Activated CD8-positive, alpha-beta T cell treated with anti-CD3 and anti-CD28 coated beads for 36 hours (primary cell): ENCODE results near the gene MAML1. TPM values are rescaled to one million over a fixed set of nuclear protein-coding genes. Genes with fewer than 3 reads are reported as not detected.

Experiments
- ATAC-seq: fragments of 200-7000 bp; cut with Tn5 transposase; one replicate; pipeline ENCODE4 v1.10.0; 2021; ENCODE audit warnings: mild to moderate bottlenecking, moderate library complexity
- CTCF ChIA-PET: fragments of 350-600 bp; sonication (Branson Sonifier 250); formaldehyde crosslinking; loops from one replicate; lab custom pipeline; 2021; ENCODE audit warnings: antibody characterized with exemption; lab: Charles Lee
- POLR2A ChIA-PET: fragments of 350-600 bp; sonication (Branson Sonifier 250); formaldehyde crosslinking; loops from one replicate; lab custom pipeline; 2021; ENCODE audit warnings: antibody characterized with exemption; lab: Charles Lee
- DNase-seq: peaks from one replicate; pipeline ENCODE4 v3.0.0-alpha.2; 2020
- H3K27ac Mint-ChIP-seq: one replicate; pipeline ENCODE4 v1.8.0; 2021; ENCODE audit warnings: mild to moderate bottlenecking, mixed read lengths
- H3K27me3 Mint-ChIP-seq: one replicate; pipeline ENCODE4 v1.8.0; 2021; ENCODE audit warnings: mixed read lengths
- H3K36me3 Mint-ChIP-seq: one replicate; pipeline ENCODE4 v1.8.0; 2021; ENCODE audit warnings: low read depth, mixed read lengths
- H3K4me1 Mint-ChIP-seq: one replicate; pipeline ENCODE4 v1.8.0; 2021; ENCODE audit warnings: low read depth, mixed read lengths
- H3K4me3 Mint-ChIP-seq: one replicate; pipeline ENCODE4 v1.8.0; 2021; ENCODE audit warnings: mild to moderate bottlenecking, moderate library complexity, mixed read lengths
- H3K9me3 Mint-ChIP-seq: one replicate; pipeline ENCODE4 v1.8.0; 2021; ENCODE audit warnings: mixed read lengths
- intact Hi-C: fragments of 100-400 bp; cut with micrococcal nuclease; formaldehyde crosslinking; loops from one replicate; pipeline ENCODE4 v1.10.0; 2022
- microRNA-seq: library from miRNA; unstranded; fragments of <30 nt; microRNA quantifications from one replicate; pipeline ENCODE4 v1.2.0, GENCODE V29; 2022; ENCODE audit warnings: borderline microRNAs expressed, borderline replicate concordance
- total RNA-seq, 2 experiments: library from RNA; stranded (reverse); gene quantifications; one replicate each; pipeline ENCODE4 v1.2.3, GENCODE V29; 2021
- TF ChIP-seq, protein P1 (sequence below): fragments of 200-600 bp; IDR thresholded peaks from one replicate; pipeline ENCODE4 v1.8.0; 2022; ENCODE audit warnings: antibody characterized with exemption, mild to moderate bottlenecking

MAML1 gene
- total RNA-seq, 2 experiments from 2014 or later, result 26.1 to 26.6 TPM

GRCh38 chr5:179823937-179824744, 91.5 kb downstream of the MAML1 start:
- TF ChIP-seq, protein P1, sequence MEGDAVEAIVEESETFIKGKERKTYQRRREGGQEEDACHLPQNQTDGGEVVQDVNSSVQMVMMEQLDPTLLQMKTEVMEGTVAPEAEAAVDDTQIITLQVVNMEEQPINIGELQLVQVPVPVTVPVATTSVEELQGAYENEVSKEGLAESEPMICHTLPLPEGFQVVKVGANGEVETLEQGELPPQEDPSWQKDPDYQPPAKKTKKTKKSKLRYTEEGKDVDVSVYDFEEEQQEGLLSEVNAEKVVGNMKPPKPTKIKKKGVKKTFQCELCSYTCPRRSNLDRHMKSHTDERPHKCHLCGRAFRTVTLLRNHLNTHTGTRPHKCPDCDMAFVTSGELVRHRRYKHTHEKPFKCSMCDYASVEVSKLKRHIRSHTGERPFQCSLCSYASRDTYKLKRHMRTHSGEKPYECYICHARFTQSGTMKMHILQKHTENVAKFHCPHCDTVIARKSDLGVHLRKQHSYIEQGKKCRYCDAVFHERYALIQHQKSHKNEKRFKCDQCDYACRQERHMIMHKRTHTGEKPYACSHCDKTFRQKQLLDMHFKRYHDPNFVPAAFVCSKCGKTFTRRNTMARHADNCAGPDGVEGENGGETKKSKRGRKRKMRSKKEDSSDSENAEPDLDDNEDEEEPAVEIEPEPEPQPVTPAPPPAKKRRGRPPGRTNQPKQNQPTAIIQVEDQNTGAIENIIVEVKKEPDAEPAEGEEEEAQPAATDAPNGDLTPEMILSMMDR, result no peak
- ATAC-seq, result no peak
- H3K27ac Mint-ChIP-seq, result peak overlapping the region; percentile 3
- ChIA-PET POLR2A (interaction anchor here (0.8 kb wide), 1 partner anchor 22 kb away, joined by 3 read pairs; no protein-coding TSS in a partner anchor), CTCF (no interaction called here)
- H3K27me3 Mint-ChIP-seq, result no peaks in the 10 kb centered on the region
- no peak for DNase-seq
- peaks cover 51% of the 10 kb centered on the region for H3K36me3 Mint-ChIP-seq
- peaks cover 52% of the 10 kb centered on the region for H3K4me1 Mint-ChIP-seq
- H3K4me3 Mint-ChIP-seq, result no peak overlapping the region
- H3K9me3 Mint-ChIP-seq, result no peaks in the 10 kb centered on the region
- intact Hi-C loops, result no loop called here

GRCh38 chr5:179824745-179825112, 92.1 kb downstream of the MAML1 start:
- no peaks in the 10 kb centered on the region for H3K9me3 Mint-ChIP-seq
- peak overlapping the region; percentile 3 for H3K27ac Mint-ChIP-seq
- no peak for DNase-seq
- CTCF ChIA-PET, result no interaction called here
- peaks cover 47% of the 10 kb centered on the region for H3K4me1 Mint-ChIP-seq
- no peak for ATAC-seq
- no peaks in the 10 kb centered on the region for H3K27me3 Mint-ChIP-seq
- intact Hi-C loops, result no loop called here
- H3K36me3 Mint-ChIP-seq, result peaks cover 56% of the 10 kb centered on the region
- POLR2A ChIA-PET, result interaction anchor here (0.8 kb wide), 1 partner anchor 23 kb away, joined by 3 read pairs; no protein-coding TSS in a partner anchor
- H3K4me3 Mint-ChIP-seq, result no peak overlapping the region
- TF ChIP-seq, protein P1, result no peak

DNA sequence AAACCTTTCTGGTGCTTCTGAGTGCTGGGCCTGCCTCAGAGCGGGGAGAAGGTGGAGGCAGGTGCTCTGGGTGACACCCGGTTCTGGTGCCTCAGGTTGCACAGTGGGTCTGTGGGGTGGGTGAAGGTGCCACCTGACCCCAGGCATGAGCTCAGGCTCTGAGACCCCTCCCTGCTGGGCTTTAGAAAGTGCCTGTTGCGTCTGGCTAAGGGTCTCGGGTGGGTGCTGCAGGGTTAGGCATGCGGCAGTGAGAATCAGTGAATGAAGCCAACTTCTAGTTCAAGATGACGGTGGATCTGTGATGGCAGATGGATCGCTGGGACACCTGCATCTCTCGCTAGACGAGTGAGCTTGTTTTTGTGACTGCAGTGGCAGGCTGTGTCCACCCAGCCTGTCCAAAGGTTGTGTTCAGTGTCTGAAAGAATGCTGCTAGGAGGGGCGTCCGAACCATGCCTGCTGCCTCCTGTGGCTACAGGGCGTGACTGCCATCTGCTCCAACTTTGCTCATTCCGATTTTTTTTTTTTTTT, 93.1 kb downstream of the MAML1 start:
- ATAC-seq (no peak), DNase-seq (no peak)
- ChIA-PET CTCF (interaction anchor here (0.9 to 1.0 kb wide), 2 partner anchors 24 to 62 kb away, joined by 3 read pairs; no protein-coding TSS in a partner anchor), POLR2A (interaction anchor here (0.6 kb wide), 1 partner anchor 235 kb away, joined by 4 read pairs; no protein-coding TSS in a partner anchor)
- peaks cover 64% of the 10 kb centered on the region for H3K36me3 Mint-ChIP-seq
- H3K9me3 Mint-ChIP-seq, result no peaks in the 10 kb centered on the region
- H3K27ac Mint-ChIP-seq, result peak overlapping the region; percentile 46
- intact Hi-C loops, result no loop called here
- peaks cover 40% of the 10 kb centered on the region for H3K4me1 Mint-ChIP-seq
- H3K27me3 Mint-ChIP-seq, result no peaks in the 10 kb centered on the region
- TF ChIP-seq, protein P1, result no peak
- no peak overlapping the region for H3K4me3 Mint-ChIP-seq

Small RNA genes lying within 50 kb of the gene (microRNA-seq; reads per million reads assigned to microRNA genes)
- 4.5 reads per million, percentile 20 among the genes with 10 or more reads in this experiment for gene MIR1229

Other genes with a start within 250 kb of the MAML1 start
- 10 to 100 TPM; 22.5 to 24.7 TPM for gene RUFY1, start 182.3 kb upstream of the MAML1 start, total RNA-seq
- gene HNRNPH1, start 109.2 kb upstream of the MAML1 start, total RNA-seq, result 100 to 1,000 TPM; 706 to 709 TPM
- gene CBY3, start 51.8 kb upstream of the MAML1 start, total RNA-seq, result 1 to 10 TPM in 1 of 2 experiments, under 1 TPM in 1; 0.47 to 1.2 TPM
- 100 to 1,000 TPM; 431 to 444 TPM for gene CANX, start 33.9 kb upstream of the MAML1 start, total RNA-seq
- 1 to 10 TPM in 1 of 2 experiments, not detected in 1; 1.3 TPM for gene LTC4S, start 61.2 kb downstream of the MAML1 start, total RNA-seq
- 10 to 100 TPM; 62.8 to 65.9 TPM for gene MGAT4B, start 74.0 kb downstream of the MAML1 start, total RNA-seq
- gene SQSTM1, start 88.1 kb downstream of the MAML1 start, total RNA-seq, result 100 to 1,000 TPM; 105 to 123 TPM
- 10 to 100 TPM; 19.8 to 21.5 TPM for gene MRNIP, start 126.0 kb downstream of the MAML1 start, total RNA-seq
- gene TBC1D9B, start 175.1 kb downstream of the MAML1 start, total RNA-seq, result 10 to 100 TPM; 92.4 to 94.6 TPM